NCI-H2029 (cell line): Measurements from ENCODE around the gene MYO18A.

Source experiments
- DNase-seq: peaks from one replicate; lab custom pipeline; 2025; lab: John Stamatoyannopoulos, UW

Gene MYO18A

GRCh38 chr17:29032857-29033197, 147.4 kb downstream of the MYO18A start:
- DNase-seq, result no peak

- DNase-seq, result no peak
Observed at GRCh38 chr17:29032013-29032856, 148.0 kb downstream of the MYO18A start.

DNA sequence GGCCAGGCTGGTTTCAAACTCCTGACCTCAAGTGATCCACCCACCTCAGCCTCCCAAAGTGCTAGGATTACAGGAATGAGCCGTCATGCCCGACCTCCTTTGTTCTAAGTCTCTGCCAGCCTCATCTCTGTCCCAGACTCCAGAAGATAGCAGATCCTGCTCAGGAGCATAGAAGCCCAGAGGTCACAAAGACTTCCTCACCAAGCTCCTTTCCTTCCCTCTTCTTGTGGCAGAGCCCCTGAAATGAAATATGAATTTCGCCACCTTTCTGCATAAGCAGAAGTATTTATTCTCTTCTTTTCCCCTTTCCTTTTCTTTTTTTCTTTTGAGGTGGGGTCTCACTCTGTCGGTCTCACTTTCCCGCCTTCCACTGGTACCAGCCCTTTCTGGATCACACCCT, 148.7 kb downstream of the MYO18A start:
- DNase-seq, result no peak

DNA sequence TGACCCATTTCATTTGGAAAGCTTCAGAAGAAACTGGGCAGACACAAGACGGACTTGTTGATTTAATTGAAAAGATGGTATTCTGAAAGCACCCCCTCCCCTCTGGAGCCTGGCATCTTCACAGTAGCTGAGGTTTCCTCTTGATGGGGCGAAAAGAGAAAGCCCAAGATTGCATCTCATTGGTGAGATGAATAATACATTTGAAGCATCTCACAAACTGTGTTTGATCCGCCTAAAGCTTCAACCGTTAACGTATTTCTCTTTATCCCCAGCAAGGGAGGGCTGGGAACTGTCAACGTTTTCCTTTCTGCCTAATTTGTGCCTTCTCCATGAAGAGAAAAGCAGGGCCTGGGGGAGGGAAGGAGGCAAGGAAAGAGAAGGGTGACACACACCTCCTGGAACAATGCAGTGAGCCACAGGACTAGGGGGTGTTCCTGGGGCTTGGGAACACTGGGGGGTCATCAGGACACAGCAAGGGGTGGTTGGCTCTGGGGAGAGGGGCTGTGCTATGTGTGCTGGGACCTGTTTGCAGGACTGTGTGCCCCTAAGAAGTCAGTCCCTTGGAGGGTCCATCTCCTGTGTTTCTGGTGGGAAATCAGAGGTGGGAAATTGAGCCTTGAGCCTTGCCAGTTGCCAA, 155.8 kb downstream of the MYO18A start:
- DNase-seq, result no peak

GRCh38 chr17:29022074-29022473, 158.1 kb downstream of the MYO18A start:
- DNase-seq, result no peak

GRCh38 chr17:29021226-29021625, 159.0 kb downstream of the MYO18A start:
- no peak for DNase-seq
